Loucy (cell line): ENCODE results near the gene C19orf25.

Experiments
- CTCF ChIP-seq: fragments of 200-600 bp; sonication (generic); conservative IDR thresholded peaks from 2 replicates; pipeline ENCODE4 v1.5.1; 2014; ENCODE audit warnings: mild to moderate bottlenecking, antibody characterized with exemption, low read length
- EZH2phosphoT487 ChIP-seq: fragments of 200-600 bp; IDR thresholded peaks from 2 replicates; pipeline ENCODE4 v1.6.1; 2018; ENCODE audit warnings: antibody characterized with exemption, mild to moderate bottlenecking, moderate library complexity, borderline replicate concordance

DNA sequence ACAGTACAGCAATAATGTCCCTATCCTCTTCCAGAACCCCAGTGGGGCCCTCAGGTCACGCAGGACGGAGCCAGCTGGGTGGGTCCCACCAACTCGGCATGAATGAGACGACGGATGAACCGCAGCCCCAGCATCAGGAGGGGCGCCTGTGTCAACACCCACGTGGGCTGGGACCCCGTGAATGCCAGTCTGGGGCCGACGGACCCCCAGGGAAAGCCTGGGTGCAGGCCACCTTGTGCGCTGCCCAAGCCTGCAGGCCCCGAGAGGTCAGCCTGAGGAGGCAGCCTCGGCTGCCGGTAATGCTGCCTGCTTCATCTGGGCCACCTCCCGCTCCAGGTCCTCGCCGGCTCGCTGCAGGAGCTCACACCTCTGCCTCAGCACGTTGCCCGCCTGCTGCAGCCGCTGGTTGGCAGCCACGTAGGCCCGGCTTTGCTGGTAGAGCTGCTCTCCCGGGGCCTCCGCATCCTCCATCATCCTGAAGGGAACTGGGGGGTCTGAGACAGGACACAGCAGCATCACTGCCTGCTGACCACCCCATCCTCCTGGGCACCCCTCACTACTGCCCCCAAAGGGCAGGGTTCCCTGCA lies 4.2 kb downstream of the C19orf25 start:
- no peak for TF ChIP-seq CTCF
- no peak for TF ChIP-seq EZH2phosphoT487
